K562 (cell line): ENCODE data around the gene TNFAIP3.

ENCODE experiments used
- EZH2 ChIP-seq: IDR thresholded peaks from 2 replicates; pipeline ENCODE4 v1.6.1; 2012; ENCODE audit warnings: low read depth, mild to moderate bottlenecking, inconsistent platforms, low read length, borderline replicate concordance
- FOXK2 ChIP-seq, 2 experiments: fragments of 450-650 bp; IDR thresholded peaks in 1 of 2; conservative IDR thresholded peaks in 1 of 2; 2 replicates each; pipeline ENCODE4 v1.6.1; 2016; ENCODE audit warnings: low read depth in 2 of 2, mild to moderate bottlenecking in 1 of 2
- HNRNPK ChIP-seq: fragments of 200-400 bp; formaldehyde crosslinking; IDR thresholded peaks from one replicate; pipeline ENCODE4 v1.6.1; 2018; ENCODE audit warnings: mild to moderate bottlenecking, low read depth, low read length; ENCODE audit not compliant: poor library complexity, severe bottlenecking
- POLR2AphosphoS5 ChIP-seq: IDR thresholded peaks from 2 replicates; pipeline ENCODE4 v1.6.1; 2011; ENCODE audit warnings: mild to moderate bottlenecking, low read depth, low read length, moderate library complexity; ENCODE audit not compliant: control insufficient read depth, insufficient read depth
- RAD21 ChIP-seq, 2 experiments: fragments of 250-450 bp in 1 of 2; fragments of 450-650 bp in 1 of 2; sonication (Bioruptor Pico) in 1 of 2; formaldehyde crosslinking in 1 of 2; IDR thresholded peaks in 1 of 2; conservative IDR thresholded peaks in 1 of 2; 2 replicates each; pipeline versions ENCODE4 v1.4.0 to v1.8.0; 2020 to 2022; ENCODE audit warnings: mild to moderate bottlenecking in 2 of 2, moderate library complexity in 1 of 2
- RB1 ChIP-seq: fragments of 450-650 bp; IDR thresholded peaks from 2 replicates; pipeline ENCODE4 v1.6.1; 2017; ENCODE audit warnings: low read depth, mild to moderate bottlenecking
- TAF1 ChIP-seq: IDR thresholded peaks from 2 replicates; pipeline ENCODE4 v1.6.1; 2011; ENCODE audit warnings: mild to moderate bottlenecking, low read length, moderate library complexity; ENCODE audit not compliant: insufficient read depth, control insufficient read depth, severe bottlenecking; ENCODE audit errors: extremely low read depth
- TF ChIP-seq, protein P1 (sequence below), 3 experiments: IDR thresholded peaks in 2 of 3; conservative IDR thresholded peaks in 1 of 3; 2 replicates each; pipeline ENCODE4 v1.5.1; 2011 to 2012; ENCODE audit warnings: low read length in 3 of 3, mild to moderate bottlenecking in 3 of 3, control low read depth in 2 of 3, improper control_type of control experiment in 1 of 3, inconsistent platforms in 1 of 3, low read depth in 1 of 3, mixed read lengths in 1 of 3, moderate library complexity in 1 of 3; ENCODE audit not compliant: insufficient read depth in 2 of 3
- TF ChIP-seq, protein P2 (sequence below): fragments of 250-450 bp; sonication (Bioruptor Pico); IDR thresholded peaks from 2 replicates; pipeline ENCODE4 v1.8.0; 2022; ENCODE audit warnings: inconsistent platforms, mild to moderate bottlenecking, moderate library complexity, borderline replicate concordance
- TF ChIP-seq, protein P3 (sequence below): fragments of 250-450 bp; sonication (Bioruptor Pico); IDR thresholded peaks from 2 replicates; pipeline ENCODE4 v1.4.0; 2020; ENCODE audit warnings: mild to moderate bottlenecking, moderate library complexity
- TF ChIP-seq, protein P4 (sequence below): sonication (generic); formaldehyde crosslinking; IDR thresholded peaks from 2 replicates; pipeline ENCODE4 v1.8.1; 2023; ENCODE audit warnings: mild to moderate bottlenecking, missing genetic modification reagents, moderate library complexity

DNA sequence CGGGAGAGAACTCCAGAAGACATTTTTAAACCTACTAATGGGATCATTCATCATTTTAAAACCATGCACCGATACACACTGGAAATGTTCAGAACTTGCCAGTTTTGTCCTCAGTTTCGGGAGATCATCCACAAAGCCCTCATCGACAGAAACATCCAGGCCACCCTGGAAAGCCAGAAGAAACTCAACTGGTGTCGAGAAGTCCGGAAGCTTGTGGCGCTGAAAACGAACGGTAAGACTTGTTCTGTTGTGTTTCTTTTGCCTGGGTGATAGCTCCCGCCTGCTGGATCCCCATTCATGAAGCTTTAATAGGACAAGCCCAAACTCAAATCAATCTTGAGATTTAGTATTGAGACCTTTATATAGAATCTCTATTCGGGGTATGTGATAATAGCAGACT, 4.2 kb downstream of the TNFAIP3 start:
- TF ChIP-seq, protein P1, sequence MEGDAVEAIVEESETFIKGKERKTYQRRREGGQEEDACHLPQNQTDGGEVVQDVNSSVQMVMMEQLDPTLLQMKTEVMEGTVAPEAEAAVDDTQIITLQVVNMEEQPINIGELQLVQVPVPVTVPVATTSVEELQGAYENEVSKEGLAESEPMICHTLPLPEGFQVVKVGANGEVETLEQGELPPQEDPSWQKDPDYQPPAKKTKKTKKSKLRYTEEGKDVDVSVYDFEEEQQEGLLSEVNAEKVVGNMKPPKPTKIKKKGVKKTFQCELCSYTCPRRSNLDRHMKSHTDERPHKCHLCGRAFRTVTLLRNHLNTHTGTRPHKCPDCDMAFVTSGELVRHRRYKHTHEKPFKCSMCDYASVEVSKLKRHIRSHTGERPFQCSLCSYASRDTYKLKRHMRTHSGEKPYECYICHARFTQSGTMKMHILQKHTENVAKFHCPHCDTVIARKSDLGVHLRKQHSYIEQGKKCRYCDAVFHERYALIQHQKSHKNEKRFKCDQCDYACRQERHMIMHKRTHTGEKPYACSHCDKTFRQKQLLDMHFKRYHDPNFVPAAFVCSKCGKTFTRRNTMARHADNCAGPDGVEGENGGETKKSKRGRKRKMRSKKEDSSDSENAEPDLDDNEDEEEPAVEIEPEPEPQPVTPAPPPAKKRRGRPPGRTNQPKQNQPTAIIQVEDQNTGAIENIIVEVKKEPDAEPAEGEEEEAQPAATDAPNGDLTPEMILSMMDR (IDR thresholded peaks at IDR 0.05 in 2 of 3, conservative IDR thresholded peaks at IDR 0.05 in 1 of 3; ENCODE audit: insufficient read depth in 2 of 3, low read depth in 1 of 3, low read length in 3 of 3): no peak
- no peak for TF ChIP-seq POLR2AphosphoS5
- TF ChIP-seq, protein P2, sequence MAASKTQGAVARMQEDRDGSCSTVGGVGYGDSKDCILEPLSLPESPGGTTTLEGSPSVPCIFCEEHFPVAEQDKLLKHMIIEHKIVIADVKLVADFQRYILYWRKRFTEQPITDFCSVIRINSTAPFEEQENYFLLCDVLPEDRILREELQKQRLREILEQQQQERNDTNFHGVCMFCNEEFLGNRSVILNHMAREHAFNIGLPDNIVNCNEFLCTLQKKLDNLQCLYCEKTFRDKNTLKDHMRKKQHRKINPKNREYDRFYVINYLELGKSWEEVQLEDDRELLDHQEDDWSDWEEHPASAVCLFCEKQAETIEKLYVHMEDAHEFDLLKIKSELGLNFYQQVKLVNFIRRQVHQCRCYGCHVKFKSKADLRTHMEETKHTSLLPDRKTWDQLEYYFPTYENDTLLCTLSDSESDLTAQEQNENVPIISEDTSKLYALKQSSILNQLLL (CRISPR knock-in tag): no peak
- TF ChIP-seq TAF1: no peak
- no peak for TF ChIP-seq HNRNPK
- TF ChIP-seq RAD21 (CRISPR knock-in tag; conservative IDR thresholded peaks at IDR 0.05 in 1 of 2, IDR thresholded peaks at IDR 0.05 in 1 of 2): no peak
- no peak for TF ChIP-seq EZH2
- TF ChIP-seq RB1: no peak
- TF ChIP-seq, protein P3, sequence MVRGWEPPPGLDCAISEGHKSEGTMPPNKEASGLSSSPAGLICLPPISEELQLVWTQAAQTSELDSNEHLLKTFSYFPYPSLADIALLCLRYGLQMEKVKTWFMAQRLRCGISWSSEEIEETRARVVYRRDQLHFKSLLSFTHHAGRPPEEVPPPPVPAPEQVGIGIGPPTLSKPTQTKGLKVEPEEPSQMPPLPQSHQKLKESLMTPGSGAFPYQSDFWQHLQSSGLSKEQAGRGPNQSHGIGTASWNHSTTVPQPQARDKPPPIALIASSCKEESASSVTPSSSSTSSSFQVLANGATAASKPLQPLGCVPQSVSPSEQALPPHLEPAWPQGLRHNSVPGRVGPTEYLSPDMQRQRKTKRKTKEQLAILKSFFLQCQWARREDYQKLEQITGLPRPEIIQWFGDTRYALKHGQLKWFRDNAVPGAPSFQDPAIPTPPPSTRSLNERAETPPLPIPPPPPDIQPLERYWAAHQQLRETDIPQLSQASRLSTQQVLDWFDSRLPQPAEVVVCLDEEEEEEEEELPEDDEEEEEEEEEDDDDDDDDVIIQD (CRISPR knock-in tag): no peak
- TF ChIP-seq, protein P4, sequence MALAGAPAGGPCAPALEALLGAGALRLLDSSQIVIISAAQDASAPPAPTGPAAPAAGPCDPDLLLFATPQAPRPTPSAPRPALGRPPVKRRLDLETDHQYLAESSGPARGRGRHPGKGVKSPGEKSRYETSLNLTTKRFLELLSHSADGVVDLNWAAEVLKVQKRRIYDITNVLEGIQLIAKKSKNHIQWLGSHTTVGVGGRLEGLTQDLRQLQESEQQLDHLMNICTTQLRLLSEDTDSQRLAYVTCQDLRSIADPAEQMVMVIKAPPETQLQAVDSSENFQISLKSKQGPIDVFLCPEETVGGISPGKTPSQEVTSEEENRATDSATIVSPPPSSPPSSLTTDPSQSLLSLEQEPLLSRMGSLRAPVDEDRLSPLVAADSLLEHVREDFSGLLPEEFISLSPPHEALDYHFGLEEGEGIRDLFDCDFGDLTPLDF (CRISPR knock-in tag): no peak
- TF ChIP-seq FOXK2 (conservative IDR thresholded peaks at IDR 0.05 in 1 of 2, IDR thresholded peaks at IDR 0.05 in 1 of 2; ENCODE audit: low read depth in 2 of 2): no peak
